NCI-H510A treated with DMSO at 0.1 percent for 48 hours (cell line): ENCODE results near the gene POLN.
A peak's percentile ranks its signal among the peaks of the same experiment; 100 is the strongest.

Experiments
- DNase-seq: peaks from one replicate; lab custom pipeline; 2025; lab: John Stamatoyannopoulos, UW

Gene POLN

GRCh38 chr4:2263926-2264321 is 22.0 kb upstream of the POLN start:
- peak; percentile 58 for DNase-seq

GRCh38 chr4:2262944-2263250 is 21.0 kb upstream of the POLN start:
- no peak for DNase-seq

- DNase-seq = peak; percentile 93
Observed at GRCh38 chr4:2262145-2262943, 20.4 kb upstream of the POLN start.

- DNase-seq = no peak
Observed at GRCh38 chr4:2261853-2262144, 19.9 kb upstream of the POLN start, which contains the start of gene MXD4. TSS of gene MXD4 (minus strand) at chr4:2262109. CDS start at chr4:2261980, 129 bp downstream.

GRCh38 chr4:2261110-2261852 is 19.4 kb upstream of the POLN start:
- peak; percentile 15 for DNase-seq

GRCh38 chr4:2260344-2261109 is 18.6 kb upstream of the POLN start:
- no peak for DNase-seq

GRCh38 chr4:2259541-2260343 is 17.8 kb upstream of the POLN start:
- no peak for DNase-seq

GRCh38 chr4:2259036-2259540 is 17.2 kb upstream of the POLN start:
- no peak for DNase-seq

- DNase-seq = no peak
Observed at GRCh38 chr4:2258091-2259035, 16.4 kb upstream of the POLN start.

- no peak for DNase-seq
Observed at GRCh38 chr4:2257361-2258081, 15.6 kb upstream of the POLN start.

GRCh38 chr4:2256781-2257191 is 14.9 kb upstream of the POLN start:
- DNase-seq = no peak

GRCh38 chr4:2256156-2256731 is 14.3 kb upstream of the POLN start:
- DNase-seq = no peak

- no peak for DNase-seq
Observed at GRCh38 chr4:2255501-2256155, 13.7 kb upstream of the POLN start.

- no peak for DNase-seq
Observed at GRCh38 chr4:2254665-2255500, 13.0 kb upstream of the POLN start.

- DNase-seq = no peak
Observed at GRCh38 chr4:2253160-2254084, 11.5 kb upstream of the POLN start.

- DNase-seq = no peak
Observed at GRCh38 chr4:2252530-2253091, 10.7 kb upstream of the POLN start.
